Stimulated activated CD4-positive, alpha-beta T cell treated with anti-CD3 and anti-CD28 coated beads, Interleukin-4, amount 100 ng/mL, for 24 hours (primary cell): ENCODE data around the gene CLHC1.
A peak's percentile ranks its signal among the peaks of the same experiment; 100 is the strongest.
"Not testable (repeated sequence)": the region's sequence is repeated elsewhere in the genome, so short reads cannot be mapped to it uniquely, and the experiment has no call there.

Experiments used
- DNase-seq: peaks from one replicate; pipeline ENCODE4 v3.0.0-alpha.2; 2020

Gene CLHC1

GRCh38 chr2:55232084-55232862 is at the start of gene CLHC1, which contains the start of gene RPS27A:
CLHC1 (minus strand) TSS chr2:55232293; CDS start chr2:55222411, 9,882 bp downstream.
RPS27A (plus strand) TSS chr2:55232688; CDS start chr2:55232825, 137 bp downstream.
- peak; percentile 95 for DNase-seq

DNA sequence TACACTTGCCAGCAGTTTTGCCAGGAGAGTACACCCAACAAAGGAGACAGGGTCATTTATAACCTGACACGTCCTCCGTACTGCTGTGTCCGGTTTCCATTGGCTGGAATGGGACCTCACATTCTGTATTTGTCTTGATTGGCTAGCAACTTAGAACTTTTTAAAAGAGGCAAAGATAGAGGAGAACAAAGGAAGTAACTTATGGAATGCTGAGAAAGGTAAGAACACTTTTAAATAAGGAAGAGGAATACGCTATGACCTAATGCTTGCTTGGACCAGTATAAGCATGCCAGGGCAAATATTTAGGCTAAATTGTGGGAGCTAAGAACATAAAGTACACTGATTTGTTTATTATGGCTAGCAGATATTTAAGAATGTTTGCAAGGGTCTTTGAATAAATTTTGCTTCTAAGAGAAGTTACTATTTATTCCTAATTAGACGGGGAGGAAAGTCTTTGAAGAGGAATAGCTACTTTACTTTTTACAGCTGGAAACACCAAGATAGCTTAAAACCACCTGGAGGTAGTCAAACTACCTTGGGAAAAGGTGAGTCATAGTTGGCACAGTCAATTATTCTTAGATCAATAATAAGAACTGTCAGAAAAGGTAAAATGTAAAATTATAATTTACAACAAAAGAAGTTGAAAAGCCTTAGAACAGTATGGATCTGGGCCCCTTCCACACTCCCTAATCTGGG is 48.9 kb upstream of the CLHC1 start:
- not testable (repeated sequence) for DNase-seq

DNA sequence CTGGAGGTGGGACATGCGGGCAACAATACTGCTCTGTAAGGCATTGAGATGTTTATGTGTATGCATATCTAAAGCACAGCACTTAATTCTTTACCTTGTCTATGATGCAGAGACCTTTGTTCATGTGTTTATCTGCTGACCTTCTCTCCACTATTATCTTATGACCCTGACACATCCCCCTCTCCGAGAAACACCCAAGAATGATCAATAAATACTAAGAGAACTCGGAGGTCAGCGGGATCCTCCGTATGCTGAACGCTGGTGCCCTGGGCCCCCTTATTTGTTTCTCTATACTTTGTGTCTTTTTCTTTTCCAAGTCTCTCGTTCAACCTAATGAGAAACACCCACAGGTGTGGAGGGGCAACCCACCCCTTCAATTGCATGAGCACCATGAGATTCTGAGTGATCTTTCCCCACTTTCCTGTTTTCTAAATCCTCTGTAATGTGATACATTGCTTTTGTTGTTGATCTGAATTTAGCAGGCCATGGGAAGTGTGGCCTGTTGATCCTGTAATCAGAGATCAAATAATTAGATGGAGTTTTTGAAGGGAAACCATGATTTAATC is 47.8 kb upstream of the CLHC1 start:
- not testable (repeated sequence) for DNase-seq

DNA sequence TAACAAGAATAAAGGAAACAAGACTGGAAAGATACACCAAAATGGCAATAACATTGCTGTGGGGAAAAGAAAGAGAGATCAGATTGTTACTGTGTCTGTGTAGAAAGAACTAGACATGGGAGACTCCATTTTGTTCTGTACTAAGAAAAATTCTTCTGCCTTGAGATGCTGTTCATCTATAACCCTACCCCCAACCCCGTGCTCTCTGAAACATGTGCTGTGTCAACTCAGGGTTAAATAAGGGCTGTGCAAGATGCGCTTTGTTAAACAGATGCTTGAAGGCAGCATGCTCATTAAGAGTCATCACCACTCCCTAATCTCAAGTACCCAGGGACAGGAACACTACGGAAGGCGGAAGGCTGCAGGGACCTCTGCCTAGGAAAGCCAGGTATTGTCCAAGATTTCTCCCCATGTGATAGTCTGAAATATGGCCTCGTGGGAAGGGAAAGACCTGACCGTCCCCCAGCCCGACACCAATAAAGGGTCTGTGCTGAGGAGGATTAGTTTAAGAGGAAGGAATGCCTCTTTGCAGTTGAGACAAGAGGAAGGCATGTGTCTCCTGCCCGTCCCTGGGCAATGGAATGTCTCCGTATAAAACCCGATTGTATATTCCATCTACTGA is 47.2 kb upstream of the CLHC1 start:
- DNase-seq: not testable (repeated sequence)

DNA sequence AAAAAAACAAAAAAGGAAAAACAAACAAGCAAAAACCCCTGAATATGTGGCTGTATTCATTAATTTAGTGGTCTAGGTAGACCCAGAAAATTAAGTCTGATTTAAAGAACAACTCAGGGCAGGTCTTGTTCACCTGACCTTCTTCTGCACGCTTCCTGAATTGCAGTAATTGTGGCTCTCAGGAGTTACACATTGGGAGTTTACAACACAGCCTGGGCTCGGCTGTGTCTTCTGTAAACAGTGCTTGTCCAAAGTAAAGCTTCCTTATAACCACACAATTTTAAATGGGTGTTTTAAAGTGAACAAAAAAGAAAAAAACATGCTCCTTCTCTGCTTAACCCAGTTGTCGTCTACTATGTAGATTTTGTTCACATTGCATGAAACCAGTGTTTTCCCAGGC is 45.2 kb upstream of the CLHC1 start:
- DNase-seq: no peak

DNA sequence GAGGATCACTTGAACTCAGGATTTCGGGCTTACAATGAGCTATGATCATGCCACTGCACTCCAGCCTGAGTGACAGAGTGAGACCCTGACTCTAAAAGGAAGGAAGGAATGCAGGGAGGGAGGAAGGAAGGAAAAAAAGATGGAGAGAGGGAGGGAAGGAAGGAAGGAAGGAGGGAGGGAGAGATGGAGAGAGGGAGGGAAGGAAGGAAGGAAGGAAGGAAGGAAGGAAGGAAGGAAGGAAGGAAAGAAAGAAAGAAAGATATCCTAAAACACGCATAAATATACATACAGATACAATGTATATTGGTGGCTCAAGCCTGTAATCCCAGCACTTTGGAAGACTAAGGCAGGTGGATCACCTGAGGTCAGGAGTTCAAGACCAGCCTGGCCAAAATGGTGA is 42.3 kb upstream of the CLHC1 start:
- DNase-seq: not testable (repeated sequence)

GRCh38 chr2:55269645-55269990 is 37.5 kb upstream of the CLHC1 start:
- no peak for DNase-seq

DNA sequence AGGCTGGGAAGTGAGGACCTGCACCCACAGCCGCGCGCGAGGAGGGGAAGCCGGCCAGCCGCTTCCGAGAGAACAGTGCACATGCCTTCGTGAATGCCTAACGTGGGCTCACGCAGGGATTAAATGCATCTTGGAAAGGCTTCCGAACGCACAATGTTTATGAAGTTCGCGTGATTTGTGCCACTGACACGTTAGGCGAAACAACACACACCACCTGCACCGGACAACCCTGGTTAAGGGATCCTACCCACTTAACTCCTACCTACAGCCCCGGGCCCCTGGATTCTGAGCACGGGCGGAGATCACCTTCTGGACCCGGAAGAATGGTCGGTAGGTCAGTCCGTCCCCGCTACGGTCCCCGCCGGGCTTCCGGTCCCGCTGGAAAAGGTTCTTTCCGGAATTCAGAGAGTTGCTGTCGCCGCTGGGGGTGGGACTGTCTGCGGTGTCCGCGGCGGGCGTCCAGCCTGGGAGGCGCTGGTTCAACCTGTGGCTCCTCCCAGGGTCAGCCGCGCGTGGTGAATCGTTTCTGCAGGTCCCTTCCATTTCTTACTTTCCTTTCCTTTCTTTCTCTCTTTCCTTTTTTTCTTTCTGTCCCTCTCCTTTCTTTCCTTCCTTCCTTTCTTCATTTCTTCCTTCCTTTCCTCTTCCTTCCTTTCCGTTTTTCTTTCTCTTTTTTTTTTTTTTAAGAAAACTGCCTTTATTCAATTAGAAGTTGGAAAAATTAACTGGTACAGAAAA is 37.0 kb upstream of the CLHC1 start, which contains the start of gene MTIF2:
TSS of gene MTIF2 (minus strand) at position 325 of the 738 bp plus-strand sequence. CDS start 5,373 bp downstream, outside the sequence.
- peak; percentile 92 for DNase-seq

- DNase-seq: no peak
These were observed 36.3 kb upstream of the CLHC1 start for GRCh38 chr2:55268288-55268906.

- DNase-seq: not testable (repeated sequence)
These were observed 27.5 kb upstream of the CLHC1 start for GRCh38 chr2:55259586-55259985.

- no peak for DNase-seq
These were observed 20.7 kb upstream of the CLHC1 start for GRCh38 chr2:55252832-55253231.

DNA sequence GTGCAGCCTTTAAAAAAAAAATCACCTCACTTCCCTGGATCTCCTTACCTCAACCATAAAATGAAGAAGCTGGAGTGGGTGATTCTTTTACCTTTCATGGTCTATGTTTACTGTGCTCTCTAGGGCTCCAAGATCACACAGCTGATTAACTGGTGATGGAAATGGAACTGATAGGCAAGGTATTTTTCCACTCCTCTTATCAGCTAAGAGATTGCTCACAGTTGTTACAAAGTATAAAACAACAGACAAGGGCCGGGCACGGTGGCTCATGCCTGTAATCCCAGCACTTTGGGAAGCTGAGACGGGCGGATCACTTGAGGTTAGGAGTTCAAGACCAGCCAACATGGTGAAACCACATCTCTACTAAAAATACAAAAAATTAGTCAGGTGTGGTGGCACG is 14.9 kb upstream of the CLHC1 start:
- no peak for DNase-seq

DNA sequence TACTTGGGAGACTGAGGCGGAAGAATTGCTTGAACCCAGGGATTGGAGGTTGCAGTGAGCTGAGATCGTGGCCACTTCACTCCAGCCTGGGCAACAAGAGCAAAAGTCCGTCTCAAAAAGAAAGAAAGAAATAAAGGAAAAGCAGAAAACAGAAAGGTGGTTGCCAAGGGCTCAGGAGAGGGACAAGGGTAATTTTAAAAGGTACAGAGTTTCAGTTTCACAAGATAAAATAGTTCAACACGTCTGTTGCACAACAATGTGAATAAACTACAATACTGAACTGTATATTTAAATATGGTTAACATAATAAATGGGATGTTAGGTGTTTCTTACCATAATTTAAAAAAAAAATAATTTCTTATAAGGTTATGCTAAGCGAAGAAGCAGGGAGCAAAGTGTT is 13.3 kb upstream of the CLHC1 start:
- no peak for DNase-seq

DNA sequence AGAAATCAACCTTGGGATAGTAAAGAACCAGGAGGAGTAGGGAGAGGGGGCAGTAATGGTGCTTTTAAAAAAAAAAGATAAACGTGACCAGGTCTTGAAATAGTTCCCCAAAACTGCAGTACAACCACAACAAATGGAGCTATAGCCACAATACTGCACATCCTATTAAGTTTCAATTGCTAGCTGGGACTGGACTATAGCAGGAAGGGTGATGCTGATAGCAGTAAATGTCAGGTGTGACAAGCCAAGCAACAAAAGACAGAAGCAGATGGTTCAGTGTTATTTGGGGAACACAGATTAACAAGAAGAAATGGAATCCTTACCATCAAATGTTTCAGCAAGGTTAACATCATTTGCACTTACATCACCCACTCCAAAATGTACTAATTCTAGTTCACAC is 10.5 kb upstream of the CLHC1 start:
- DNase-seq: no peak

- not testable (repeated sequence) for DNase-seq
These were observed 9.5 kb upstream of the CLHC1 start for GRCh38 chr2:55241582-55241981.

DNA sequence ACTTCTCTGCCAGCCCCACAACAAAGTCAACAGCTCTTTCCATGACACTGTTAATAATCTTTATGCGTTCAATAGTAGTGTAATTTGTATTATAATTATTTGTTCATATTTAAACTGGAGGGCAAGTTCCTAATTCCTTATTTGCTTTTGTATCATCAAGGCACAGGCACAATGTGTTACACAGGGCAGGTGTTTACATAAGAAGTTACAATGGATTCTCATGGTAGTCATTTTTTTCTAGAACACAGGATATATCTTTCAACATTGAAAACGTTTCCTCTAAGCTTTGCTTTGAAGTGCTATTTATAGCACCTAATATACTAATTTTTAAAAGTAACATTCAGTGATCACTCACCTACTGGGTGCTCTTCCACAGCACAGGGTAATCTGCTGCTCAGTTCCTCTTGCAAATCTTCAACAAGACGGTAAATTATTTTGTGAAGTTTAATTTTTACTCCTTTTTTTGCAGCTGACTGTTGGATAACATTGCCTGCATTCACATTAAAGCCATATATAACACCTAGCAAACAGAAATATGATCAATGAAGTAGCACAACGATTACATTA is 7.6 kb upstream of the CLHC1 start:
- DNase-seq: no peak

DNA sequence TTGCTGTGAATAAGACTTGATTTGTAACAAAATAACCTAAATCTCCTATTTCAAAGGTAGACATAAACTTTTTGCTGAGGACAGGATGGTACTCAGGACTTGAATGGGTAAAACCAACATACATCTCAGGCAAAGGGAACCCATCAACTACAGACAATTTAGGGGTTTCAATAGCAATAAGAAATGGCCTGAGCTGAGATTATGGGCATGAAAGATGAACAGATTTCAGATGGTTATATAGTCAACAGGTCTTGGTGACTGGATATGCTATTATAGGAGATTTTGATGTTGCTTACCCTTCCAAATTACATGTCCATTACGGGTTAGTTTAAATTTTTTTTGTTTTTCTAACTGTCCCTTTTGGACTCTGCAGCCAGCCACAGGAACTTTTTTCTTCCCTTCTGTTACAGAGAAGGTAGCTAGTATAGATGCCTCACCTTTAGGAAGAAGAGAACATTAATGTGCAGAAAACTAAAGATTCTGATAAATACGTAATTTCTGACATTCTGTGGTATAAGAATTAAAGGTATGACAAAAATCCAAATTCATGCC is 5.0 kb upstream of the CLHC1 start:
- no peak for DNase-seq

- DNase-seq: no peak
These were observed 3.8 kb upstream of the CLHC1 start for GRCh38 chr2:55235724-55236538.

DNA sequence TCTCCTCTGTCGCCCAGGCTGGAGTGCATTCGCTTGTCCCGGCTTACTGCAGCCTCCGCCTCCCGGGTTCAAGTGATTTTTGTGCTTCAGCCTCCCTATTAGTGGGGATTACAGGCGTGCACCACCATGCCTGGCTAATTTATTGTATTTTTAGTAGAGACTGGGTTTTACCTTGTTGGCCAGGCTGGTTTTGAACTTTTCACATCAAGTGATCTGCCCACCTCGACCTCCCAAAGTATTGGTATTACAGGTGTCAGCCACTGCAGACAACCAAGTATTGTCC is 1.5 kb upstream of the CLHC1 start:
- DNase-seq: no peak

GRCh38 chr2:55232863-55233657 is 967 bp upstream of the CLHC1 start:
- DNase-seq: peak; percentile 54
